SW 1271 (cell line): ENCODE data around the gene RAD54L.
"Not testable (repeated sequence)": the region's sequence is repeated elsewhere in the genome, so short reads cannot be mapped to it uniquely, and the experiment has no call there.

Experiments used
- DNase-seq, 2 experiments: peaks; one replicate each; lab custom pipeline; 2025; lab: John Stamatoyannopoulos, UW

Gene RAD54L

DNA sequence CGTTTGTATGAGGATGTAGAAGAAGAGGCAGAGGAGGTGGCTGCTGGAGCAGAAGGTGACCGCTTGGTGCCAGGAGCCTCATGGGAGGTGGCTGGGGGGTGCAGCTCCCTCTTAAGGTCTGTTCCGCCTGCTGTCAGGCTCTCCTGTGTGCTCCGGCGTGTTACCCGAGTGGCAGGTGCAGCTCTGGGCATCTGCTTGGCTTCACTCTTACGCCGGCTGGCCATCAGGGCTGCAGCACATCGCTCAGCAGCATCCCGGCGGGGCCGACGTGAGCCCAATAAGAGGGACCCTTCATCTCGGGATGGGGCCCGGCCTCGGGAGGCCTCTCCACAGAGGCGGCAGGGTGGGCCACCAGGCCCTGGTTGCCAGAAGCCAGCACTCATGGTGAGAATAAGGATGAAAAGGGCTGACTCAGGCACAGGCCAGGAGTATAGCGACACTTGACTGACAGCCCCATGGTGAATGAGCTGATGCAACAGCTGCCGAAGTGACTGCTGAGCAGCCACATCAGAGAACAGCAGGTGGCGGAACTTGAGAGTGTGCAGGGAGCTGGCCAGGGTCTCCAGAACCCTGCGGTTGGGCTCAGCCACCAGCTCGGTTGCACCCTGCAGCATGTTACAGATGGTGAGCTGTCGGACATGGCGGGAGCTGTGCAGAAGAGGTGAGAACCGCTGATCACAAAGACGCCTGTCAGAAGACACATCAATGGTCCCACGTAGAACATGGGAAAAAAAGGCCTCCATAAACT, 38.3 kb downstream of the RAD54L start:
- DNase-seq = no peak

- DNase-seq = peak; percentile 20 to 23
Measured at GRCh38 chr1:46288485-46289133, 41.0 kb downstream of the RAD54L start.

GRCh38 chr1:46289134-46289494, 41.6 kb downstream of the RAD54L start:
- DNase-seq = no peak

DNA sequence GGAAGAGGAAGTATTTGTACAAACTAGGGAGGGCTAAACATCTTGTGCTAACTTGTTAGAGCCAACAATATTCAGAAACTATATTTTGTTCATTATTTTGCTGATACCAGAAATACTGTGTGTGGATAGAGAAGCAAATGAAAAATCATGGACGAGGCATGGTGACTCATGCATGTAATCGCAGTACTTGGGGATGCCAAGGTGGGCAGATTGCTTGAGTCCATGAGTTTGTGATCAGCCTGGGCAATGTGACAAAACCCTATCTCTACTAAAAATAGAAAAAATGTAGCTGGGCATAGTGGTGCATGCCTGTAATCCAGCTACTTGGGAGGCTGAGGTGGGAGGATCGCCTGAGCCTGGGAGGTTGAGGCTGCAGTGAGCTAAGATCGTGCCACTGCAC, 42.4 kb downstream of the RAD54L start:
- no peak for DNase-seq

GRCh38 chr1:46295306-46295705, 47.7 kb downstream of the RAD54L start:
- no peak for DNase-seq

- no peak for DNase-seq
Measured at GRCh38 chr1:46298387-46298786, 50.8 kb downstream of the RAD54L start.

GRCh38 chr1:46300673-46301405, 53.3 kb downstream of the RAD54L start:
- DNase-seq = no peak

- no peak for DNase-seq
Measured at GRCh38 chr1:46301406-46301807, 53.8 kb downstream of the RAD54L start.

GRCh38 chr1:46301808-46302640, 54.5 kb downstream of the RAD54L start:
- no peak for DNase-seq

GRCh38 chr1:46302641-46303037, 55.1 kb downstream of the RAD54L start:
- no peak for DNase-seq

- DNase-seq = peak; percentile 76 to 95
Measured at GRCh38 chr1:46303038-46303871, 55.7 kb downstream of the RAD54L start, which contains the start of the genes LRRC41 and UQCRH. LRRC41 (minus strand) TSS chr1:46303616; CDS start chr1:46303322, 294 bp downstream. UQCRH (plus strand) TSS chr1:46303698; CDS start chr1:46303767, 69 bp downstream.

- no peak for DNase-seq
Measured at GRCh38 chr1:46303872-46304326, 56.3 kb downstream of the RAD54L start.

DNA sequence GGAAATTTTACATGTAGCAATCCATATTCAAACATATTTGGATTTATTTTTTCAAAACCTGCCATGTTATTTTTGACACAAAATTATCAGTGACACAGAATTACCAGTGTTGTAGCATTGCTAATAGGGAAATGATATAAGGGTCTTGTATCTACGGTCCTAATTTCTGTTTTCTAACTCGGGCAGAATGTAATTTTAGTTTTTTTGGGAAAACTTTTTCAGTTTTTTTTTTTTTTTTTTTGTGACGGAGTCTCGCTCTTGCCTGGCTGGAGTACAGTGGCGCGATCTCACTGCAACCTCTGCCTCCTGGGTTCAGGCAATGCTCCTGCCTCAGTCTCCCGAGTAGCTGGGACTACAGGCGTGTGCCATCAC, 58.6 kb downstream of the RAD54L start:
- DNase-seq = no peak

DNA sequence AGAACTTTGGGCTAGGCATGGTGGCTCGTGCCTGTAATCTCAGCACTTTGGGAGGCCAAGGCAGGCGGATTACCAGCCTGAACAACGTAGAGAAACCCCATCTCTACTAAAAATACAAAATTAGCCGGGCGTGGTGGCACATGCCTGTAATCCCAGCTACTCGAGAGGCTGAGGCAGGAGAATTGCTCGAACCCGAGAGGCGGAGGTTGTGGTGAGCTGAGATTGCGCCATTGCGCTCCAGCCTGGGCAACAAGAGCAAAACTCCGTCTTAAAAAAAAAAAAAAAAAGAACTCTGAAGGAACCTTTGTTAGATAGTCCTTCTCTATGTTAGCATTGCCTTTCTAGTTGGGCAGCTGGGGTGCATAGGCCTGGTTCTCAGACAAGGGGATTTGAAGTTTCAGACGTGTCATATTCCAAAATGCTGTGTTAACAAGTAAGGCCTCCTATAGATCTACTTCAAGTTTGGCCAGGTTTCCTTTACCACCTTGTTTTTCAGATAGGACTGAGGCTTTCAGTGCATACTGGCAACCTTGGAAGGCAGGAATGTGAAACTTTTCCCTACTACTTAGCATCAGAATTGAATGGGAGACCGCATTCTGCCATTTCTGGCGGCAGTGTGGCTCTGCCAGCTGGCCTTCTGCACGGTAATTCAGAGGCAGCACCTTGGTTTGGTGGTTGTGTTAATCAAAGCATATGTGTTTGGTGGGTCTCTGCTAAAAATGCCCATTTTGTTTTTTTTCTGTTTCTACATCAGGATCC, 62.0 kb downstream of the RAD54L start:
- no peak for DNase-seq

DNA sequence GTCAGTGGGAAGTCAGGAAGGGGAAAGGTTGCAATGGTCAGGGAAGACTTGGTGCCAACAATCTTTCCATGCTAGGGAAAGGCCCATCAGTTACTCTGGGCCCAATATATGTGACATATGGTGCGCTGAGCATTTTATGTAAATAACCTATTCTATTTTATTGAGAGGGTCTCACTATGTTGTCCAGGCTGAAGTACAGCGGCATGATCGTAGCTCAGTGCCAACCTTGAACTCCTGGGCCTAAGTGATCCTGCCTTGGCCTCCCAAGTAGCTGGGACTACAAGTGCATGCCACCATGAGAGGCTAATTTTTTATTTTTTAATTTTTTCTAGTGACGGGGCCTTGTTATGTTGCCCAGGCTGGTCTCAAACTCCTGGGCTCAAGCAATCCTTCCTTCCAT, 62.8 kb downstream of the RAD54L start:
- no peak for DNase-seq

DNA sequence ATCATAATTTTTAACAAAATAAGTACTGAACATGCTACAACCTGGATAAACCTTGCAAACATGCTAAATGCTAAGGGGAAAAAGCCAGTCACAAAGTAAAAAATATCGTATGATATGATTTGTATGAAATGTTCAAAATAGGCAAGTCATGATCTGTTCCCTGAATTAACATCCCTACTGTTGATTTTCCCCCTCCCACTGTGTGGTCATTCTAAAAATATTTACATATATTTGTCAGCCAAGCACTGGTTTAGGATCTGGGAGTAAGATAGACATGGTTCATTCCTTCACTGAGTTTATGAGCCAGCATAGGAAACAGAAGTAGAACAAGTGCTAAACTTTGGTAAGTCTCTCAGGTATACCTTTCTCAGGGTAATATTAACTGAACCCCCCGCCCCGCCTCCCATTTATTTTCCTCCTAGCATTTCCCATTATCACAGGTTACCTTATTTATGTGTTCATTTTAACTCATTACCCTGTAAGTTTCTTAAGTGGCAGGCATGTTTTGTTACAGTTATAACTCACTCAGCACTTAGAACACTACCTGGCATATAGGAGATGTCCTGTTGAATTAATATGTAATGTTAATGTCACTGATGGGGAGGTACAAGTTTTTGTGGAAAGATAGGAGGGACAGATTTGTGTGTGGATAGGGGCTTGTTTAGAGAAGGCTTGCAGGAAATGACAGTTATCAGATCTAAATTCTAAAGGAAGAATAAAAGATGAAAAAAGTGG, 68.3 kb downstream of the RAD54L start:
- no peak for DNase-seq

DNA sequence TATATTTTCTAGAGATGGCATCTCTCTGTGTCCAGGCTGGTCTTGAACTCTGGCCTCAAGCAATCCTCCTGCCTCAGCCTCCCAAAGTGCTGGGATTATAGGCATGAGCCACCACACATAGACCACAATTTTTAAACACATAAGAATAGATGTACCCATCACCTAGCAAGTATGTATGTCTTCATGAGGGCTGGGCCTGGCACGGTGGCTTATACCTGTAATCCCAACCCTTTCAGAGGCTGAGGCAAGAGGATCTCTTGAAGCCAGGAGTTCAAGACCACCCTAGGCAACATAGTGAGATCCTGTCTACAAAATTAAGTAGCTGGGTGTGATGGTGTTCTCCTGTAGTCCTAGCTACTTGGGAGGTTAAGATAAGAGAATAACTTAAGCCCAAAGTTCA, 69.8 kb downstream of the RAD54L start:
- DNase-seq = no peak

- not testable (repeated sequence) for DNase-seq
Measured at GRCh38 chr1:46319301-46319700, 71.7 kb downstream of the RAD54L start.
